Stimulated activated CD8-positive, alpha-beta memory T cell treated with anti-CD3 and anti-CD28 coated beads, Interleukin-2, amount 100 ng/mL, for 48 hours (primary cell): ENCODE results near the gene CDR2.

ENCODE experiments used
- DNase-seq, 2 donors: peaks; one replicate each; pipeline ENCODE4 v3.0.0-alpha.2; 2020; ENCODE audit warnings: low read depth in 2 of 2

The CDR2 gene

DNA sequence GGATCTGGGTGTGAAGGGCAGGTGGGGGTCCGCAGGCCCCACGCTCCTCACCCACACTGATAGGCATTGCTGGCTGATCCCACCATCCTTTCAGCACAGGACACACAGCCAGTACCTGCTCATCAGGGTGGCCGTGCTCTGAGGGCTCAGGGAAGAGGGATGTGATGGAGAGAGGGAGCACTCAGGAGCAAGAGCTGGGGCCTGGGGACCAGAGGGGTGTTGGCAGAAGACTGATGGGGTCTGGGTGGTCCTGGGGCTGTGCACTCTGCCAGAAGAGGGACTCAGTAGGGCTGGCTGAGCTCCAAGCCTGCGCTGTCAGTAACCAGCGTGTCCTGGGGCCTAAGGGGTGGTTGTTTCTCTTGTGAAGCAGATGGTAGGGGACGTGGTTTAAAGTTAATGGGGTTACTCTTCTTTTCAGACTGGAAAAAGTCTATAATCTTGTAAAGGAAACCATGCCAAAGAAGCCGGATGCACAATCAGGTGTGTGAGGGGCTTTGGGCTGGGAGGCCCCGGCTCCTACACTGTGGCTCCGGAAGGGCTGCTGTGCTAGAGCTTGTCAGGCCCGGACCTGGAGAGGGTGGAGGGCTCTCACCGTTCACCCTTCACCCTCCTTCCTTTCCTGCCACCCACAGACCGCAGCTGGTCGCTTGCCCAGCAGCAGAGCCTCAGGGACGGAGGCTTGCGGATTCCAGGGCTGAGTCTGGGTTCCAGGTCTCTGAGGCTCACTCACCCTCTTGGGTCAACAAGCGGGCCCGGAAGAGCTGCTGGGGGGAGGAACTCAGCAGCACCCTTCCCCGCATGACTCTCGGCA lies 49.4 kb downstream of the CDR2 start:
- DNase-seq, result no peak

DNA sequence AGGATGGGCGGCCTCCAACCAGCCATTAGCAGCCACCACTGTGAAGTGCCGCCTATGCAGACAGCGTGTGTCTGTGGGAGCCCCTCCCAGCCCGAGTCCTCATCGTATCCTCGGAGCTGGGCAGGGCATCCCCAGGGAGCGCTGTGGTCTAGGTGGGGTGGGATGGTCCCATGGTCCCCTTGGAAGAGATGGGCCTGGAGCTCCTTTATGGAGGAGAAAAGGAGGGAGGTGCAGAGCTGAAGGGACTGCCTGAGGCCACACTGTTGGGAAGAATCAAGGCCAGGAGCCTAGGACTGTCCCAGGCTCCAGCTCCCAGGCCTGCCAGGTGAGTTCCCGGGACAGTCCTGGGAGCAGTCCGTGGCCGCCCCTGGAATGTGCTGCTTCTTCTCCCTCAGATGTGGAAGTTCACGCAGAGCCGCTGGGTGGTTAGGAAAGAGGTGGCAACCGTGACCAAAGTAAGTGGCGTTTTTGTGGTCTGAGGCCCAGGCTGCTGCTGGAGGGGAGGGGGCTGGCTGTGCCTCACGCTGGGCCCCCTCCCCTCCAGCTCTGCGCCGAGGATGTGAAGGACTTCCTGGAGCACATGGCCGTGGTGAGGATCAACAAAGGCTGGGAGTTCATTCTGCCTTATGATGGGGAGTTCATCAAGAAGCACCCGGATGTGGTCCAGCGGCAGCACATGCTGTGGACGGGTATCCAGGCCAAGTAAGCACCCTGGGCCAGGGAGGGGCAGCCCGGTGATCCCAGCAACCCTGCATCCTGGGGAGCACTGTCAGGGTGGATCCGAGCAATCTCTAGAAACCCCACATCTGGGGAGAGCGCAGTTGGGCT lies 50.2 kb downstream of the CDR2 start:
- no peak for DNase-seq

- no peak for DNase-seq
Observed at GRCh38 chr16:22323173-22323958, 51.1 kb downstream of the CDR2 start.

GRCh38 chr16:22322741-22323140 lies 51.7 kb downstream of the CDR2 start:
- DNase-seq, result no peak

GRCh38 chr16:22322021-22322471 lies 52.4 kb downstream of the CDR2 start:
- DNase-seq, result no peak

DNA sequence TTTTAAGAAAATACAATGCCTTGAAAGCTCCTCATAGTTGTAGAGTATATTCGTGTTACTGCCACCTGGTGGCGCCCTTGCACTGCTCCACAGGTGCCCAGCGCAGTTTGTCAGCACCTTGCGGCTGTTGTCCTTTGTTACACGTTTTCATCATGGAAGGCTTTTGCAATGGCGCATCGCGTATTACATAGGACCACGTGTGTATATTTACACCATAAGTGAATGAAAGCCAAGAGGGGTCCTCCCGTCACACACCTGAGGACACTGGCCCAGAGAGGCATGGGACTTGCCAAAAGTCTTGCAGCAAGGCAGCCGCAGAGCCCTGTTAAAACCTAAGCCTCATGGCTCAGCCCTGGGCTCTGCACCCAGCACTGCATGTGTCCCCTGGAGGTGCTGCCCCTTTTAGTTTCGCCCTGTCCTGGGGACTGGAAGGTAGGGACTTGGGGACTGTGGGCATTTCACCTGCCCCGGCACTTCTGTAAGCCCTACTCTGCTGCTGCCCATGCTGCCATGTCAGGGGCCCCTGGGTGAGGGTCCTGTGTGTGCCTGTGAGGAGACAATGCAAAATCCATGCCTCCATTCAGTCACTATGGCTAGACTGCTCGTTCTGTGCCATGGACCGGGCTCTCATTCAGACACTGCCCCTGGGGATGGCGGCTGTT lies 52.9 kb downstream of the CDR2 start:
- DNase-seq, result peak; percentile 38 to 40

DNA sequence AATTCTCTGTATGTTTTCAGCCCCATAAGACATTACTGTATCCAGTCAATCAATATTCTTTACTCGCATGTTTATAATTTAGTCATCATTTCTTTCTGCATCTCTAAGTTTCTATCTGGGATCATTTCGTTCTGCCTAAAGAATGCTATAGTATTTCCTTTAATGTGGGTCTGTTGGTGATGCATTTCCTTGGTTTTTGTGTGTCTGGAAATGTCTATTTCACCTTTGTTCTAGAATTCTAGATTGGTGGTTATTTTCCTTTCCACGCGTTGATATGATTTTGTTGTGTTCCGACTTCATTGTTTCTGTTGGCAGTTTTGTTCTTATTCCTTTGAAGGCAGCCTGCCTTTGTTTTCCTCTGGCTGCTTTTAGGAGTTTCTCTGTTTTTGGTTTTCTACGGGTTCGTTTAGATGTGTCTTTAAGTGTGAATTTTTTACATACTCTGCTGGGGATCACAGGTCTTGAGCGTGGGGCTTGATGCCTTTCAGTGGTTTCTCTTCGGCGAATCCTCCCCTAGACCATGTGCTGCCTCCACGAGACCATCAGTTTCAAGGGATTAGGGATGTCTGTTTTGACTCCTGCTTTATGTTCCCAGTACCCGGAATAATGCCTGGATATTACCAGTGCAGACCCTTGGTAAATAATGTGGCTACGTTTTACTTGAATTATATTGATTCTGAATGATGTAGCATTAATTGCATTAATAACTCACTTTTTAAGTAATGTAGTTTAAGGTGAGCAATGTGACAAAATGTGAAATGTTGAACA lies 53.7 kb downstream of the CDR2 start:
- no peak for DNase-seq

DNA sequence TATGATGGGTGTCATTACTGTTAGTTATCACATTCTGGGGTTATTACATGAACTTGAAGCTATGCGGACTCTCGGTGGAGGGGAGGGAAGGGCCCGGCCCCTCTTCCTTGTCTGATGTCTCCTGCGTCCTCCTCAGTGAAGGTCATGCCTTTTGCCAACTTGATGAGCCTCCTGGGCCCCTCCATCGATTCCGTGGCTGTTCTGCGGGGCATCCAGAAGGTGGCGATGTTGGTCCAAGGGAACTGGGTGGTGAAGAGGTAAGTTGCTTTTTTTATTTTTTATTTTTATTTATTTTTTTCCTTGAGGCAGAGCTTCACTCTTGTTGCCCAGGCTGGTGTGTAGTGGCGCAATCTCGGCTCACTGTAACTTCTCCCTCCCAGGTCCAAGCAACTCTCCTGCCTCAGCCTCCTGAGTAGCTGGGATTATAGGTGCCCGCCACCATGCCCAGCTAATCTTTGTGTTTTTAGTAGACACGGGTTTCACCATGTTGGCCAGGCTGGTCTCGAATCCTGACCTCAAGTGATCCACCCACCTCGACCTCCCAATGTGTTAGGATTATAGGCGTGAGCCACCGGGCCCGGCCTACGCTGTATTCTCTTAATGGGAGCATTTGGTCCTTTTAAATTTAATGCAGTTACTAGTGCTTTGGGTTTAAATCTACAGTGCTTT lies 55.6 kb downstream of the CDR2 start:
- peak; percentile 30 for DNase-seq

GRCh38 chr16:22317625-22318024 lies 56.8 kb downstream of the CDR2 start:
- no peak for DNase-seq

DNA sequence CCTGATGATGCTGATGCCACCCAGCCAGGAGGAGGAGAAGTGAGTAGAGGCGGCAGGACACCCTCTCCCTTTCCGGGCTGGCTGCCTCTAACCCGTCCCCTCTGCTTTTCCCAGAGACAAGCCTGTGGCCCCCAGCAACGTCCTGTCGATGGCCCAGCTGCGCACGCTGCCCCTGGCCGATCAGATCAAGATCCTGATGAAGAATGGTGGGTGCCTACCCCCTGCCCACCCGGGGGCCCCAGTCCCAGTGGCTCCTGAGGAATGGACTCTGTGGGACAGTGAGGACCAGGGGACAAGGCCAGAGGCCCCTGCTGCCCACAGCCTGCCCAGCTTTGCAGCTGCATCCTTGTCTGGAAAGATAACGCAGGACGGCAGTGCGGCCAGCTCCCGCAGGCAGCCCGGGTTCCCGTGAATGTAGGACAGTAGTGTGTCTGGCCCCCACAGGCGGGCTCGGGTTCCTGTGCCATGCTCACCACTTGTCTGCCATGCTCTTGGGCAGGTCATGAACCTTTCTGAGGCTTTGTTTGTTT lies 57.4 kb downstream of the CDR2 start:
- no peak for DNase-seq

- DNase-seq, result no peak
Observed at GRCh38 chr16:22316411-22316811, 58.0 kb downstream of the CDR2 start.

DNA sequence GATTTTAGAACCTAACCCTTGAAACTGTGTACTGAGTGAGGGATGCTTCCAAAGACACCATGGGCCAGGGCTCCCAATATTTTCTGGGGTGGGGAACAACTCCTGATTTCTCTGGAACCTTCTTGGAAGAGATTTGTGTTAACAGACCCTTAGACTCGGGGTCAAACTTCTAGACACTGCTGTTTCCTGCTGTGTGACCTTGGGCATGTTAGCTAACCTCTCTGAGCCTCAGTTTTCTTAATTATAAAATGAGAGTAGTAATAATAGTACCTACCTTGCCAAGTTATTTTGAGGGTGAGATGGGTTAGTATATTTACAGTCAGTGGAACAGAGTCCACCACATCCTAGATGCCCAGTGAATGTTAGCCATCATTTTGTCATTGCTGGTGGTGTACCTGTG lies 58.4 kb downstream of the CDR2 start:
- no peak for DNase-seq

DNA sequence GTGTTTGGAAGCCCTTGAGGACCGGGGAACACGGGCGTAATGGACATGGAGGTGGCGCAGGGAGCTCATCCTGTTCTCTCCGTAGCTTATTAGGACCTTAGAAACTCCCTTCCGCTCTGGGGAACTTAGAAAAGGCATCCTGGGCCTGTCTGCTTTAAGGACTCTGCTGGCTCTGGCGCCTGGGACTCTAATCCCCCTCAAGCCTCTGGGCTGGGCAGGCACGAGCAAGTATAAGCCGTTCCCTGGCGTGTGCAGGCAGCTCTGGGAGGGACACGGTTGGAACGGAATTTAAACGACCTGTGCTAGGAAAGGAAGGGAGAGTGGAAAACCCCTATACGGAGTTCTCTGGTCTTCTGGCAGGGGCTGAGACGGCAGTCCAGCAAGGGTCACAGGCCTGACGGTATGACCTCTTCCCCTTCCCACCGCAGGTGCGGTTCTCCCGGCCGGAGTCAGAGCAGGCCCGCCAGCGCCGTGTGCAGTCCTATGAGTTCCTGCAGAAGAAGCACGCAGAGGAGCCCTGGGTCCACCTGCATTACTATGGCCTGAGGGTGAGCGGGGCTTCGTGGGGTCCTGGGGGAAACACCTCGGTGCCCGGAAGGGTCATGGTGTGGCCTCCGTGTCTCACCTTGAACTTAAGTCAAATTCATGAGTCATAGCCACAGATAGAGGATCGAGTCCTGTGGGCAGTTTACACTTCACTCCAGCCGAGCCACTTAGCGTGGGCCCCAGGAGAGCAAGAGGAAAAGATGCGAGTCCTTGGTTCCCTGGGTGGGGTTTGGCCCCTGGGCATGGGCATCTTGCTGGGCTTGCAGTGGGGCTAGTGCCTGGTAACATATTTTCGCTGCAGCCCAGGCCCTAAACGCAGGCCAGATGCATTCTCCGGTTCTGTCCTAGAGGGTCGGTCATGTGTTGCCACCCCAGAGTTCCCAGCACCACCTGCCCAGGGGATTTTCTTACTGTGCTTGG lies 59.5 kb downstream of the CDR2 start:
- no peak for DNase-seq

GRCh38 chr16:22313876-22314470 lies 60.4 kb downstream of the CDR2 start:
- DNase-seq, result no peak

- no peak for DNase-seq
Observed at GRCh38 chr16:22312897-22313781, 61.3 kb downstream of the CDR2 start.

DNA sequence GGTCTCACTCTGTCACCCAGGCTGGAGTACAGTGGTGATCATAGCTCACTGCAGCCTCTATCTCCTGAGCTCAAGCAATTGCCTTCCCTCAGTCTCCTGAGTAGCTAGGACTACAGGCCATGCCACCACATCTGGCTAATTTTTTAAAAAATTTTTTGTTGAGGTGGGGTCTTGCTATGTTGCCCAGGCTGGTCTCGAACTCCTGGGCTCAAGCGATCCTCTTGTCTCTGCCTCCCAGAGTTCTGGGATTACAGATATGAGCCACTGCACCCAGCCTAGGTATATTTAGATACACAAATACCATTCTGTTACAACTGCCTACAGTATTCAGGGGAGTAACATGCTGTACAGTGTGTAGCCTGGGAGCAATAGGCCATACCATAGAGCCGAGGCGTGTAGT lies 62.9 kb downstream of the CDR2 start:
- DNase-seq, result no peak

- DNase-seq, result no peak
Observed at GRCh38 chr16:22308824-22309520, 65.4 kb downstream of the CDR2 start.
